ENCODE results near the gene FBP2. TPM values are rescaled to one million over a fixed set of nuclear protein-coding genes. Genes with fewer than 3 reads are reported as not detected.
"Not testable (repeated sequence)": the region's sequence is repeated elsewhere in the genome, so short reads cannot be mapped to it uniquely, and the experiment has no call there.

FBP2 gene
- total RNA-seq, 1 experiment from 2014 or later = not detected

GRCh38 chr9:94606646-94607422 is 13.2 kb upstream of the FBP2 start:
- DNase-seq (ENCODE audit: low read depth) = no peak

GRCh38 chr9:94603259-94604160 is 9.9 kb upstream of the FBP2 start:
- DNase-seq (ENCODE audit: low read depth) = peak; percentile 54

GRCh38 chr9:94602666-94603065 is 9.0 kb upstream of the FBP2 start:
- DNase-seq (ENCODE audit: low read depth) = no peak

GRCh38 chr9:94600715-94601114 is 7.1 kb upstream of the FBP2 start:
- no peak for DNase-seq (ENCODE audit: low read depth)

GRCh38 chr9:94600258-94600657 is 6.6 kb upstream of the FBP2 start:
- no peak for DNase-seq (ENCODE audit: low read depth)

GRCh38 chr9:94599102-94599501 is 5.5 kb upstream of the FBP2 start:
- no peak for DNase-seq (ENCODE audit: low read depth)

- DNase-seq (ENCODE audit: low read depth) = not testable (repeated sequence)
Measured at GRCh38 chr9:94592683-94593082, 941 bp downstream of the FBP2 start.

GRCh38 chr9:94591876-94592275 is 1.7 kb downstream of the FBP2 start:
- DNase-seq (ENCODE audit: low read depth) = no peak

GRCh38 chr9:94591046-94591545 is 2.5 kb downstream of the FBP2 start:
- not testable (repeated sequence) for DNase-seq (ENCODE audit: low read depth)

- DNase-seq (ENCODE audit: low read depth) = no peak
Measured at GRCh38 chr9:94588681-94589080, 4.9 kb downstream of the FBP2 start.

- peak; percentile 2 for DNase-seq (ENCODE audit: low read depth)
Measured at GRCh38 chr9:94586814-94587213, 6.8 kb downstream of the FBP2 start.

- DNase-seq (ENCODE audit: low read depth) = no peak
Measured at GRCh38 chr9:94586316-94586715, 7.3 kb downstream of the FBP2 start.

- no peak for DNase-seq (ENCODE audit: low read depth)
Measured at GRCh38 chr9:94584555-94584954, 9.1 kb downstream of the FBP2 start.

GRCh38 chr9:94581728-94582127 is 11.9 kb downstream of the FBP2 start:
- no peak for DNase-seq (ENCODE audit: low read depth)

- no peak for DNase-seq (ENCODE audit: low read depth)
Measured at GRCh38 chr9:94577571-94577970, 16.1 kb downstream of the FBP2 start.

GRCh38 chr9:94577036-94577435 is 16.6 kb downstream of the FBP2 start:
- no peak for DNase-seq (ENCODE audit: low read depth)

GRCh38 chr9:94576131-94576530 is 17.5 kb downstream of the FBP2 start:
- DNase-seq (ENCODE audit: low read depth) = no peak

- DNase-seq (ENCODE audit: low read depth) = no peak
Measured at GRCh38 chr9:94568972-94569712, 24.5 kb downstream of the FBP2 start.

- no peak for DNase-seq (ENCODE audit: low read depth)
Measured at GRCh38 chr9:94568250-94568889, 25.3 kb downstream of the FBP2 start.

GRCh38 chr9:94567271-94567670 is 26.4 kb downstream of the FBP2 start:
- DNase-seq (ENCODE audit: low read depth) = no peak

- DNase-seq (ENCODE audit: low read depth) = no peak
Measured at GRCh38 chr9:94566550-94566949, 27.1 kb downstream of the FBP2 start.

Measured in LHCN-M2 (cell line).